DMS153 (cell line): ENCODE measurements around the gene FYCO1.
A peak's percentile ranks its signal among the peaks of the same experiment; 100 is the strongest.

ENCODE experiments used
- DNase-seq: peaks from one replicate; lab custom pipeline; 2025; lab: John Stamatoyannopoulos, UW

The FYCO1 gene

DNA sequence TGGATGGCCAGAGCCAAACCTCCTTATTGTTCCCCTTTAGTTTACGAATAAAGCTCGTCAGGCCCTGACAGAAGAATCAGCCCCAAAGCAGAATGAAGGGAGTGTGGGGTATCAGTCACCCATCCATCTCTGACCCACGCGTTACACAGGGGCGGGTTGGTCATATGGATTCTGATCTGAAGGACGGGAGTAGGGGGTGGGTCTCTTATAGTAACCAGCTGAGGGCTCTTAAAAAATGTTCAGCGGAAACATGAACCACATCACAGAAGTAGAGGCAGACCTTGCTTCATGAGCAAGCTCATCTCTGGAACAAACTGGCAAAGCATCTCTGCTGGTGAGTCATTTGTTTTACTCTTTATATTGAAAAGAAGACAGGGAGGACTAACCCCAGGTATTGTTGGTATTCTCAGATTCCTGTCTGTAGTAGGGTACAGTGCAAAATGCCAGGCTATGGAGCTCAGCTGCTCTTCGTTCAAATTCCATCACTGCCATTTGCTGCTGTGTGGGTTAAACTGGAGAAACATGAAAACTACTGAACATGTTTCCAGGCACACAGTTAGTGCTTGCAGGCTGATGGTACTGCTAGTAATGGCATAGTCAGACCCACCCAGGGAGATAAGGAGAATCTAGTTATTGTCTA lies 52.3 kb downstream of the FYCO1 start, which contains the start of gene CXCR6:
Gene CXCR6, plus strand, starts transcription at position 258 of the 640 bp plus-strand sequence. CDS start 3,018 bp downstream, outside the sequence.
- no peak for DNase-seq

DNA sequence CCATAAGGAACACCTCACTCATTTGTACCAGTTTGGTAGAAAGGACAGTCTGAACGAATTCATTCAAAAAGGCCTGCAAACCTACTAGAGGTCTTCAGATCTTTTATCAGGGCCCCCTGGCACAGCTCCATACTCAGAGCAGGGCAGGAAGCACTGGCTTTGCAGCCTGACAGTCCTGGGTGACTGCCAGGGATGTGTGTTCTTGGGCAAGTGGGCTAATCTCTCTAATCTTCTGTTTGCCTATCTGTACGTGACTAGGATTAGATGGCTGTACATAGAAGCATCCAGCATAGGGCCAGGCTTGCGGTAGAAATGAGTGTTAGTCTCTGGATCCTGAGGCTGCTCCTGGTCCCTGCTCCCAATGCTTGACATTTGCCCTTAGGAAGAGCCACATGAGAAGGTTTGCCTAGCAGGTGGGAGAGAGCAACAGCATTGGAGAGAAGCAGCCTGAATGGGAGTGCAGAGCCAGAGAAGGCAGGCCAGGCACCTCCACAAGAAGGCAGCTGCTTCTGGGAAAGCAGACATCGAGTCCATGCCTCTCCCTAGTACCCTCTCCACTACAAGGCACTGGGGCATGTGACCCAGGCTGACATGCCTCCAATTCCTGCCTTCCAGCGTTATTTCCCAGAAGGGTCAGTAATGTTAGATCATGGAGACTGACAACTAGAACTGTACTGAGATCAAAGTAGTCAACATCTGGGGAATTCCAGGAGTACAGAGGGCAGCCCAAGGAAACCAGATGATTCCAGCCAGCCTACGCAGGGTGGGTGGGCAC lies 53.4 kb downstream of the FYCO1 start:
- no peak for DNase-seq

DNA sequence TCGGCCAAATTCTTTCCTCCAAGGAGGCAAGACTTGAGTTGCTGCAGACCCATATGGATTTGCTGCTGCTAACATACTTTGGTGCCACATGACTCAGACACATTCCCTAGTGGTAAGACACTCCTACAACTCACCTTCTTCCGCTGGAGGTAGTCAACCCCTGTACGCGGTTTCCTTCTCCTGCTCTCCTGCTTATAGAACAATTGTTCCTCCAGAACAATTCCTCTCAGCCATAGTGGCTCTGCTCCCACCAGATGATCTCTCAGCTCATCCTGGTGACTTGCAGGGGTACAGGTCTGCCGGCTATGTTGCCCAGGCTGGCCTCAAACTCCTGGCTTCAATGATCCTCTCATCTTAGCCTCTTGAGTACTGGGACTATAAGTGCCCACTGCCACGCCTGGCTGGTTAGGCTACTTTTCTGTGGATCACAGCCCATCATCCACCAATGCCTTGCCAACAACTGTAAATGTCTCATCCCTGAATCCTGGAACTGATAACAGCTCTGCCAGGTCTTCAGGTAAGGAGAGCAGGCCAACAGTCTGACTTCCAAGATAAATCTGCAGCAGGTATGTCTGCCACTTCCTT lies 54.8 kb downstream of the FYCO1 start:
- no peak for DNase-seq

DNA sequence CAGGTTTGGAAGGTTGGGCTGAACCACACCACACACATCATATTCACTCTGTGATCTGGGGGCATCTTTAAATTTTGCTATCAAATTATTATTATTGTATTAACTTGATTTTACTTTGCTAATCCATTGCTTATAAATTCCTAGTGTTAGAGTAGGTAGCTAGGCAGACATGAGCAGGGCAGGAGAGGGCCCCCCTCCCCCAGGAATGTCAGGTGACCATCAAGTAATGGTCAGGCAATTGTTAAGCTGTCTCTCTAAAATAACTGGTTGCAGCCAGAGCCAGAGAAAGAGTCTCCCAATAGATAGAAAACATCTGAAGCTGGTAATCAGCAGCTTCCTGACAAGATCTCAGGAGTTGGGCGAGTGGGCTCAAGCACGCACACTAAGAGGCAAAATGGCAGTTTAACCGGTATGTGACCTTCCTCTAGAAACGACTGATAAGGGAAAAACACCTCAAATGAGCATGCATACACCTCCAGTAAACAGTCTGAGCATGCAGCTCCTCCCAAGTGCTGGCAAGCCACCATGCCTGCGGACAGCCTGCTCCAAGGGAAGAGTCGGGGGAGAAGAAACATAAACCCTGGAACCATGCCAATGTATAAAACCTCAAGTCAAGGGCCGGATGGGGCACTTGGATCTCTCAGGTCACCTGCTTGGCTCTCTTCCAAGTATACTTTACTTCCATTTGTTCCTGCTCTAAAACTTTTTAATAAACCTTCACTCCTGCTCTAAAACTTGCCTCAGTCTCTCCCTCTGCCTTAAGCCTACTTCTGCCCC lies 55.4 kb downstream of the FYCO1 start:
- no peak for DNase-seq

DNA sequence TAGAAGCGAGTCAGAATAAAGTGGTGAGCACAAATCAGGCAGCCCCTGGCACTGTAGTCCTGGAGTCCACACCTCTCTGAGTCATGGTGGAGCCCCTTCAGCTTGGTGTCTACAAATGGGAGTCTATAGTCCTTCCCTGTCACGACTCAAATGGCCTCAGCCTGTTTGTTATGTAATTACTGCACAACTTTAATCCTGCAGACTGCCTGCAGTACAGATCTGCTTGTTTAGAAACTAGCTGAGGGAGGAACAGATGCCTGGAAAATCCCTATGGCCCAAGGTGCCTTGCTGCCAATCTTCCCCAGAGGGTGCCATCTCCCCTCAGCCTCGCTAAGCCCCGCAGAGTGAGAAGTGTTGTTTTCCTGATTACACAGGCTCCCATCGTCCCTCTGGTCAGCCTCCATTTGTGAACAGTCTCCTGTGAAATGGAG lies 56.3 kb downstream of the FYCO1 start:
- DNase-seq, result no peak

DNA sequence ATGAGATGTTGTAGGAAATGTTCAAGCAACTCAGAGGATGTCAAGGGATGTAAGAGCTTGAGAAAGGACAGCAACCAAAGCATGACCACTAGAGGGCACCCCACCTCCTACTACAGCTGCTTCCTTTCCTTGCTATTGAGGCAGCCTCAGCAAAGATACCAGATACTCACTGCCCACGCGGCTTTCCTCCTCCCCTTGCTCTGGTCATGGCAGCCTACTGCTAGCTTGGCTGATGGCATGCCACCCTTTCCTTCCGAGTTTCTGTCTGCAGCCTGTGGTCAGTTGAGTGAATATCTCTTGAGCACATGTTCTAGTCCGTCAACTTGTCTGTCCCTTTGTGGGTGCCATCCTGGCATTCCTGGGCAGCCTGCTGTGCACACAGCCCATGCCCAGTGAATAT lies 56.8 kb downstream of the FYCO1 start:
- DNase-seq, result peak; percentile 34

DNA sequence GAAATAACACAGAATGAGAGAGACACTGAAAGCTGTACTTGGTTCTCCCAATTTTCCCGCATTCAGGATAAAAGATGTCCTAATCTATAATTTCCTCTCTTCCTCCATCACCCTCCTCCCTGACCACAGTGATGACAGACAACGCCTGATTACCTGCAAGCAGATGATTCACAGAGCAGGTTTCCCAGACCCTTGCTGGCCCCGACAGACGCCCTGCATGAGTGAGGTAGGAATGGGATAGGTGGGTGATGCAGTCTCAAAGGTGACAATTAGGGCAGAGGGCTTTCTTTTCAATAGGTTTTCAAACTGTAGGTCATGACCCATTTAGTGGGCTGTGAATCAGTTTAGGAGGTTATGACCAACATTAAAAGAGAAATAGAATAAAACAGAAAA lies 57.6 kb downstream of the FYCO1 start:
- no peak for DNase-seq

DNA sequence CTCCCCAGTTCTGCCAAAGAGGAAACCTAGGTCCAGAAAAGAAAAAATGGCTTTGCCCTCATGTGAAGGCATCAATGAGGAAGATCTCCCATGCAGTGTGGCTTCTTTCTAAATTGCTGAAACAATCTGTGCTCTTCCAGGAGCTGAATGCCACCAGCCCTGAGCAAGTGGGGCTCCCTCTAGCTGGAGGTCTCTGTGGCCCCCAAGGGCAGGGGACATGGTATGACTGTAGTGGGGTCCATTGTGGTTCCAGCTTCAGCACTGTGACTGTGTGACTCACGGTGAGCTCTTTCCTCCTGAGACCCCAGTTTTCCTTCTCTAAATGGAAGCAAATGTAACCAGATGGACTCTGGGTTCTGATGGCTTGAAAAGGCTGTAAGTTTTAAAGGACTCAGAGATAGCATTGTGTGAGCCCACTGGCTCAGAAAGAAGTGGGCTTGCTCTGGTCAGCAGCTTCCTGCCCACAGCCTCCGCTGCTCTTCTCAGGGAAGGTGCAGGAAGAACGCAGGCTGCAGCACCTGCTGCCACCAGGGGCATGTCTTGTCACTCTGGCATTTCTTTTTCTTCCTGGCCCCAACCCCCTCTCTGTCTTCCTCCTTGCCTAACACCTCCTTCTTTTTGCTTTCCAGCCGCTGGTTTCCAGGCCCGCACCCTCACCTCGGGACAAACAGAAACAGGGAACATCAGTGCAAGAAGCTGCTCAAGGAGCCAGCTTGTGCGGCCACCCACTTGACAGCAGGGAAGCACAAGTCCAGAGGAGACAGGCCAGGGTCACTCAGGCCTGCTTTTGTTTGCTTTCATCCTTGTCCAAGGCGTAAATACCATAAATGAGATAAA lies 58.2 kb downstream of the FYCO1 start:
- DNase-seq, result no peak

DNA sequence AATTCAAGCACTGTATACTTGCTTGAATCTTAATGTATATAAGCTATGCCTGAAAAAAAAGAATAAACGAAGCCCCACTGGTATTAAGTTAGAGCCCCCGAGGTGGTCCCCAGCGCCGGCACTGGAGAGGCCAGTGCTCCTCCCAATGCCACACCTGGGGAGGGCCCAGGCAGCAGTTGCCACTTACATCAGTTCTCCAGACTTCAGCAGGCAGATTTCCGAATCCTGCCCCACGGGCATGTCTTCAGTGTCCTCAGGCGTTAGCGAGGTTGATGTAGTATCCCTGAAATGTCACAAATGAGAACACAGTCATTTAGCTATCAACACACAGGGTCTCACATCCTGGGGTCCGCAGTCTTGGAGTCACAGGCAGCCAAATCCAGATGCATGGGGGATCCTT lies 59.4 kb downstream of the FYCO1 start:
- no peak for DNase-seq

DNA sequence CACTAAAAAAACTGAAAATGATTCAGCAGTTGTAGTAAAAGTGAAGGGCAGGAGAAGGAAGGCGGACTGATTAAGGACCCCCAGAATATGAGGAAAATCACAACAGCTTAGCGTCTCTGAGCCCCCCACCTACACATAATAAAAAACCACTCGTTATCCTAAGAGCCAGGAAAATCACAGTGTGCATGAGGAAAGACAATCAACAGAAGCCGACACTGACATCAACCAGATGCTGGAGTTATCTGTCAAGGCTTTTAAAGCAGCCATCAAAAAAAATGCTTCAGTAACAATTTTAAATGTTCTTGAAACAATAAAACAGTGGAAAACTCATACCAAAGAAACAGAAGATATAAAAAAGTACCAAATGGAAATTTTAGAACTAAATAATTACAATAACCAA lies 62.0 kb downstream of the FYCO1 start:
- DNase-seq, result no peak

DNA sequence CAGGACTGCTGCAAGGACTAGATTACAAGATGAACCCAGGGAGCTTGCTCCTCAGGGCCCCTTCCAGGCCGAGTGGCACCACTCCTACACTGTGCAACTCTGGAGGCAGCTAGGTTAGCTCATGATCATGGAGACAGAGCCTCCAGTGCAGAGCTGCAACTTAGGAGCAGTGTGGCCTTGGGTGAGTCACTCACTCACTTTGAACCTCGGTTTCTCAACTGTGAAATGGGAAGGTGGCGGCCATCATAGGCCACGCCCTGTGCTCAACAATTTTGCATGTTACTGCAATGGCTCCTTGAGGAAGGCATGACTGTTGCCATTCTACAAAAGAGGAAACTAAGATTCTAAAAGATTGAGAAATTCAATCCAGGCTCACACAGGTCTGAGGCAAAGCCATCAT lies 63.5 kb downstream of the FYCO1 start:
- DNase-seq, result no peak

DNA sequence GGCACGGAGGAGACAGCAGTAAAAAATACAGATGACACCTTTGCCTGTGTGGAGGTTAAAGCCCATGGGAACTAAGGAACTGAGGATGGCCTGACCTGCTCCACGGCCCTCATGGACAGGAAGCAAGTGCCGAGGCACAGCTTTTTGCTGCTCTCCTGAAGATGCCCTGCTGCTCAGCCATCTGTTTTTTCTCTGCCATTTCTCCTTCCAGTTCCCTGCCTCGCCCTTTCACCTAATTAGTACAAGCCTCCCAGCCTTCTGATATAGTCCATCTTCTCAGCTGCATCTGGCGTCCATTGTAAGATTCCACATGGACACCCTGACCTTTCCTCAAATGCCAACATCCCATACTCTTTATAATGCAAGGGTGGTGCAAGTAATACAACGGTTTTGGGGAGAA lies 64.1 kb downstream of the FYCO1 start:
- no peak for DNase-seq

DNA sequence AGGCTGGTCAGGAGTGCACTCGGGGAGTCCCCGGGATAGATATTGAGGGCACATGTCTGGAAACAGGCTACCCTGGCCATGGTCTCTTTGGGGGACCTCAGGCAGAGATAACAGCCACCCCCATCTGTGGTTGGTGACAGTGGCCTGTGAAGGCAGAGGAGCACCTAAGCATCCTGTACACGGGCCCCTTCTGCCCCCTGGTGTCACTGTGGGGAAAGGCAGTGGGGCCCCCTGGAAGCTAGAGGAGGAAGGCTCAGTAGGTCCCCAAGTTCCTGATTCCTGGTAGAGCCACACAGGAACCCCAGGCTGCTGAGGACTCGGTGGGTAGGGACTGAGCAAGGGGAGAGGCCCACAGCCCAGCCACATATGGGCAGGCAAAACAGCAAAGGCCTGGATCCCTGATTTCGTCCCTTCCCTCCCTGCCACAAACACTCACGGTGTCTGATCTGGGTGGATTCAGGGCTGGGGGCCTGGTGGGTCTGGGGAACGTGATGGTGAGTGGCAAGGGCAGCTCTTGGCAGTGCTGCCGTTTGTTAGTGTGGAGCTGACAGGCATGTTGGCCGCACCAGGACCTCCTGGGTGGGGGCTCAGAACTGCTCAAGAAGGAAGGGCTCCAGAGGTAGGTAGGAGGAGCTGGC lies 66.5 kb downstream of the FYCO1 start:
- no peak for DNase-seq

DNA sequence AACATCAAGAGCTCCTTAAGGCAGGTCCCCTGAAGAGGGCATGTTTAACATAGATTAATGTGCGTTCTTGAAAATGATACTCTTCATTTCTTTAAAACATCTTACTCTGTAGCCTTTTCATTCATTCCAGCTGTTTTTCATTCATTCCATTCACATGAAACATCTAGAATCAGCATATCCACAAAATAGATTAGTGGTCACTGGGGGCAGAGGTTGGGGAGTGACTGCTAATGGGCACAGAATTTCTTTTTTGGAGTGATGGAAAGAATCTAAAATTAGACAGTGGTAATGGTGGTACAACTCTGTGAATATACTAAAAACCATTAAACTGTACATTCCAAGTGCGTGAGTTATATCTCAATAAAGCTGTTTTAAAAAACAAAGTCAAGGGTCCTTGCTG lies 67.7 kb downstream of the FYCO1 start:
- DNase-seq, result no peak

DNA sequence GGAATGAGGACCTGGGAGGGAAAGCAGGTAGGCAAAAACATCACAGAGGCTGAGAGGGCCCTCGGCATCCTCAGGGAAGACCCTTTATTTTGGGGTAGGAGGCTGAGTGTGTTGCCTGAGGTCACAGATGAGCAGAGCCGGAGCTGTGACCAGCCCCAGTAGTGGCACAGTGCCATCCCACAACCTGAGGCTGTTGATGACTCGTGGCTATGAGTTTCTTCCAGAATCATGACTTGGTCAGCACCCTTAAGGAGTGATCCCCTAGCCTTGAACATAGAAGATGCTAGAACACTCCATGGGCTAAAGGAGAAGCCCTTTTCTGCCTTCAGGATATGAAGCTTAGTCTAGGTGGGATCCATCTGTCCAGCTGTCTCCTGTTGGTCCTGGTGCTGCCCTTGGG lies 71.9 kb downstream of the FYCO1 start:
- DNase-seq, result no peak

DNA sequence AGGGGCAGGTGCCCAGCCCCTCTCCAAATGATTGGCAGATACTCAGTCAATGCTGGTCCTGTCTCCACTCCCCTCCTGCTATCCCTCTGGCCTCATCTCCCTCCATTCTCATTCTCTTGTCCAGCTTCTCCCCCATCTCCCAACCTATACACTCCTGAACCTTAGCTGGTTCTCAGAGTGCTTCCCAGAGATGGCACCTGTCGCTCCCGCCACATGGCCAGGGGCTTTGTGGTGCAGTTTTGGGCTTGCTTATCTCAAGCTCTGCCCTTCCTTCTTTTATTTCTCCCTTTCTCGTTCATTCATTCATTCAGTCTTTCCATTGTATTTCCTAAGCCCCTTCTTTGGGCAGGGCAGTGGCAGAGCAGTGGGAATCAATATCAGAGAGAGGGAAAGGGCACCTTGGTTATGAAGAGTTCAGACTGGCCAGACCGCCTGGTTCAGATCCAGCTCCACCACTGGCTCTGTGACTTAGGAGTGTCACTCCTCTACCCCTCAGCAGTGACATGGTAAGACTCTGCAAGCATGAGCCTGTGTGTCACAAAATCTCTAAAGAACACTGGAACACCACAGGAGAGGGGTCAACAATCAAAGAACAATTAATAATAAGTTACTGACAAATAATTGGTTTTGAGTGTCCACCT lies 72.6 kb downstream of the FYCO1 start:
- no peak for DNase-seq

DNA sequence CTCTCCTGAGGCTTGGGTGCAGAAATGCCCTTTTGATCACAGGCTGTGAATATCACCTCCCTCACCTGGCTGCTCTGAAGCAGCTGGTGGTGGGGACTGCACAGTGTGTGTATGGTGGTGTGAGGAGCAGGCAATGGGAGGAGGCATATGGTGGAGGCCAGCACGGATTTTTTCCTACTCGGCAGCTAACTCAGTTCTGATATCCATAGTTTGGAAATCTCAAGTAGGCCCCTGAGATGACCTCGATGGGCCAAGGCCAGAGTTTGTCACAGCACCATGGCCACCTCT lies 73.6 kb downstream of the FYCO1 start:
- DNase-seq, result no peak

DNA sequence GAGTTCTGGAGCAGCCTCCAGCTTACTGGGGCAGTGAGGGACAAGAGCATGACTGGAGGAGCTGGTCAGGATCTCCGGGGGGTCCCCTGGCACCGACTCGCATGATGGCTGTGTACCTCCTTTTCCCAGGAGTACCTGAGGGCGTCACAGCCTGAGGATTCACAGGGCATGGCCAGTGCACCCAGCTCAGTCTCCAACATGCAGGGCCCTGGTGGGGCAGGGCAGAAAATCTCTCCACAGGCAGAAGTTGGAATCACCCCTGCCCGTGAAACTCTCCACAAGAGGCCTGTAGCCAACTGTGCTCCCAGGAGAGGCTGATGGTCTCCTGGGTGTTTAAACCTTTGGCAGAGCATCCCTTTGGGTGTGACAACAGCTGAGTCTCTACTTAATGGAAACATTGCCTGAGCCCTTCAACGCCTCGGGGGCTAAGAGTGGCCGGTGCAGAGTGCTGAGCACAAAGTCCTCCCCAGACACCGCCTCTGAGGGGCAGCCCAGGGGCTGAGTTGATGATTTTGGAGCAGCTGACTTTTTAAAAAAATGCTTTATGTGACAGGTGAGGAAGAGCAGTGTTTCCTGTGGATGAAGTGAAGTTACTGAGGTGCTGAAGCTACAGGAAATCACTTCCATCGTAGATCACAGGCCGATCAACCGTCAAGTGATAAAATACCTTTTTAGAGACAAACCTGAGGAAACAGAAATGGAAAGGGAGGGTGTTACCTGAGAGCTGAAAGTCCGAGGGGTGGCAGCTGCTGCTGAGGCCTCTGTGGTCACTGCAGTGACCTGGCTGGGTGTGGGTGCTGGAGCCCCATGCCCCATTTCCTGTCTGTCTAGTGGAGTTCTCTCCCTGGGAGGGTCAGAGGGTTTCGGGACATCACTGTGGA lies 74.2 kb downstream of the FYCO1 start:
- DNase-seq, result no peak

DNA sequence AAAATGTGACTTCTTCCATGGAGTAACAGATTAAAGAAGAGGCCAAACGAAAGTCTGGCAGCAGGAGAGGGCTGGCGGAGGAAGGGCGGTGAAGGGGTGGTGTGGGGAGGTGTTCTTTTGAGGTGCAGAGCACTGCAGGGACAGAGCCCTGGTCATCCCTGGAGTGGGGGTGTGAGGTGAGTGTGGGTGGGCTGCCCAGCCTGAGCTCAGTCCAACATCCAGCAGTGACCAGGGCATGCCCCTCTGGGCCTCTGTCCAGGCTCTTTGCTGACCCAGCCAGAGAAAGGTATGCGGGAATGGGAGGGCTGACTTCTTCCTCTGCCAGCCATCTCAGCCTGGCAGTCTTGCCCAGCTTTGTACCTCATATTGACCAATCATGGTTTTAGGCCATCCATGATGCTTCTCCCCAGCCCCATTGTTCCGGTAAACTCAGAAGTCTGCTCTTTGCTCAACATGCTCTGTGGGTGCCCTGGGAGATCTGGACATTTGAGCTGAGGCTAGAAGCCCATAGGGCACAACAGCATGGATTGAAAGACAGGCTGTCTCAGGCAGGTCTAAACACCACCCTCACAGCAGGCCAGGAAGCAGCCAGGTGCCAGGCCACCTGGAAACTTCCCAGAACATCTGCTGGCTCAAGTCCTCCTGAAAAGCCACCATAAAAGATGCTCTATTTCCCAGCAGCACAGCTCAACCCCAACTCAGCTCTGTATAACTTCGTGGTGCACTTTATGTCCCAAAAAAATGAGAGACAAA lies 78.3 kb downstream of the FYCO1 start:
- no peak for DNase-seq
